Stimulated activated naive CD4-positive, alpha-beta T cell treated with Interleukin-2 at 50 U/mL for 16 hours (primary cell): ENCODE data around the gene ANKRD44.
"Not testable (repeated sequence)": the region's sequence is repeated elsewhere in the genome, so short reads cannot be mapped to it uniquely, and the experiment has no call there.

Experiments used
- DNase-seq: peaks from one replicate; lab custom pipeline; 2025; lab: John Stamatoyannopoulos, UW

The ANKRD44 gene

GRCh38 chr2:197030090-197030489, 280.5 kb downstream of the ANKRD44 start:
- no peak for DNase-seq

GRCh38 chr2:197028633-197029032, 281.9 kb downstream of the ANKRD44 start:
- DNase-seq: no peak

- DNase-seq: no peak
Measured at GRCh38 chr2:197028230-197028629, 282.4 kb downstream of the ANKRD44 start.

GRCh38 chr2:197024206-197024605, 286.4 kb downstream of the ANKRD44 start:
- DNase-seq: no peak

GRCh38 chr2:197020921-197021320, 289.7 kb downstream of the ANKRD44 start:
- not testable (repeated sequence) for DNase-seq

GRCh38 chr2:197013098-197013497, 297.5 kb downstream of the ANKRD44 start:
- DNase-seq: no peak

GRCh38 chr2:197011801-197012641, 298.6 kb downstream of the ANKRD44 start:
- no peak for DNase-seq

GRCh38 chr2:197011021-197011417, 299.6 kb downstream of the ANKRD44 start:
- DNase-seq: no peak

- DNase-seq: no peak
Measured at GRCh38 chr2:197010200-197011020, 300.2 kb downstream of the ANKRD44 start.

- not testable (repeated sequence) for DNase-seq
Measured at GRCh38 chr2:197008741-197009341, 301.7 kb downstream of the ANKRD44 start.

GRCh38 chr2:197007716-197008628, 302.6 kb downstream of the ANKRD44 start:
- DNase-seq: no peak

- DNase-seq: no peak
Measured at GRCh38 chr2:197001921-197002320, 308.7 kb downstream of the ANKRD44 start.

- no peak for DNase-seq
Measured at GRCh38 chr2:196995757-196996314, 314.7 kb downstream of the ANKRD44 start.

- no peak for DNase-seq
Measured at GRCh38 chr2:196994764-196995163, 315.8 kb downstream of the ANKRD44 start.

GRCh38 chr2:196993617-196994016, 317.0 kb downstream of the ANKRD44 start:
- no peak for DNase-seq

GRCh38 chr2:196992466-196992865, 318.1 kb downstream of the ANKRD44 start:
- no peak for DNase-seq

GRCh38 chr2:196990788-196991461, 319.7 kb downstream of the ANKRD44 start:
- no peak for DNase-seq

- no peak for DNase-seq
Measured at GRCh38 chr2:196990092-196990491, 320.5 kb downstream of the ANKRD44 start.

- no peak for DNase-seq
Measured at GRCh38 chr2:196989496-196989895, 321.1 kb downstream of the ANKRD44 start.

- DNase-seq: no peak
Measured at GRCh38 chr2:196988639-196989038, 321.9 kb downstream of the ANKRD44 start.
